Activated CD8-positive, alpha-beta T cell treated with anti-CD3 and anti-CD28 coated beads for 36 hours (primary cell): ENCODE results near the gene FAM131C. TPM values are rescaled to one million over a fixed set of nuclear protein-coding genes. Genes with fewer than 3 reads are reported as not detected.

Experiments used
- ATAC-seq: fragments of 200-7000 bp; cut with Tn5 transposase; one replicate; pipeline ENCODE4 v1.10.0; 2021; ENCODE audit warnings: mild to moderate bottlenecking, moderate library complexity
- CTCF ChIA-PET: fragments of 350-600 bp; sonication (Branson Sonifier 250); formaldehyde crosslinking; loops from one replicate; lab custom pipeline; 2021; ENCODE audit warnings: antibody characterized with exemption; lab: Charles Lee
- POLR2A ChIA-PET: fragments of 350-600 bp; sonication (Branson Sonifier 250); formaldehyde crosslinking; loops from one replicate; lab custom pipeline; 2021; ENCODE audit warnings: antibody characterized with exemption; lab: Charles Lee
- DNase-seq: peaks from one replicate; pipeline ENCODE4 v3.0.0-alpha.2; 2020
- H3K27ac Mint-ChIP-seq: one replicate; pipeline ENCODE4 v1.8.0; 2021; ENCODE audit warnings: mild to moderate bottlenecking, mixed read lengths
- H3K27me3 Mint-ChIP-seq: one replicate; pipeline ENCODE4 v1.8.0; 2021; ENCODE audit warnings: mixed read lengths
- H3K36me3 Mint-ChIP-seq: one replicate; pipeline ENCODE4 v1.8.0; 2021; ENCODE audit warnings: low read depth, mixed read lengths
- H3K4me1 Mint-ChIP-seq: one replicate; pipeline ENCODE4 v1.8.0; 2021; ENCODE audit warnings: low read depth, mixed read lengths
- H3K4me3 Mint-ChIP-seq: one replicate; pipeline ENCODE4 v1.8.0; 2021; ENCODE audit warnings: mild to moderate bottlenecking, moderate library complexity, mixed read lengths
- H3K9me3 Mint-ChIP-seq: one replicate; pipeline ENCODE4 v1.8.0; 2021; ENCODE audit warnings: mixed read lengths
- CTCF ChIP-seq: fragments of 200-600 bp; IDR thresholded peaks from one replicate; pipeline ENCODE4 v1.8.0; 2022; ENCODE audit warnings: antibody characterized with exemption, mild to moderate bottlenecking
- intact Hi-C: fragments of 100-400 bp; cut with micrococcal nuclease; formaldehyde crosslinking; loops from one replicate; pipeline ENCODE4 v1.10.0; 2022
- total RNA-seq, 2 experiments: library from RNA; stranded (reverse); gene quantifications; one replicate each; pipeline ENCODE4 v1.2.3, GENCODE V29; 2021

Gene FAM131C
- total RNA-seq, 2 experiments from 2014 or later, result 0.70 to 0.87 TPM

DNA sequence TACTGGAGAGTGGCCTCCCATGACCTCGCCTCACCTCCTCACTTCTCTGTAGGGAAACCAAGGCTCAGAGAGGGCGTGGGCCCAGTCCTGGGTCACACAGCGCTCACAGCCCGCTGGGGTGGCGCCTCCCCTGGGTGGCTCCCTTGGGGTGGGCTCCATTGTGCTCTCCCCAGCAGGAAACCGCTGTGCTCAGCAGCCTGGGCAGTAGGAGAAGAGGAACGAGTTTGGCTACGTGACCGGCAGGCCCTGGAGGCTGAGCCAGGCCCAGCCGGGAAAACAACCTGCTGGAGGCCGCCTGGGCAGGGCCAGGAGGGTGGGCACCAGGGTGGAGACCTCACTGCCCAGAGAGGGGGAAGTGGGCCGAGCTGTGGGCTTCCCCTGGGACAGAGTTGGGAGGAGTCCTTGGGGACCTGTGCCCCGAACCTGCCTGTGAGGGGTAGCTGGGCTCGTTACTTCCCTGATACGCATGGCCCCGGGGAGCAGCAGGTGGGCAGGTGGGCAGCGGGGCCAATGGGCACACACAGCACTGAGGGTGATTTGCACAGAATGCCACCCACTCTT is 15.0 kb upstream of the FAM131C start:
- ChIA-PET CTCF (no interaction called here), POLR2A (no interaction called here)
- Mint-ChIP-seq H3K9me3 (no peaks in the 10 kb centered on the region), H3K36me3 (no peaks in the 10 kb centered on the region), H3K4me3 (no peak overlapping the region), H3K27me3 (no peaks in the 10 kb centered on the region), H3K4me1 (no peaks in the 10 kb centered on the region), H3K27ac (no peak overlapping the region)
- no peak for DNase-seq
- TF ChIP-seq CTCF, result no peak
- intact Hi-C loops, result no loop called here
- no peak for ATAC-seq

GRCh38 chr1:16087733-16088132 is 14.3 kb upstream of the FAM131C start:
- H3K27me3 Mint-ChIP-seq, result no peaks in the 10 kb centered on the region
- no peak overlapping the region for H3K4me3 Mint-ChIP-seq
- no peak for TF ChIP-seq CTCF
- no peaks in the 10 kb centered on the region for H3K36me3 Mint-ChIP-seq
- ChIA-PET POLR2A (interaction anchor here (0.6 kb wide), 1 partner anchor 9 kb away, joined by 3 read pairs; no protein-coding TSS in a partner anchor), CTCF (no interaction called here)
- ATAC-seq (no peak), DNase-seq (no peak)
- H3K9me3 Mint-ChIP-seq, result no peaks in the 10 kb centered on the region
- H3K27ac Mint-ChIP-seq, result no peak overlapping the region
- intact Hi-C loops, result no loop called here
- H3K4me1 Mint-ChIP-seq, result no peaks in the 10 kb centered on the region

DNA sequence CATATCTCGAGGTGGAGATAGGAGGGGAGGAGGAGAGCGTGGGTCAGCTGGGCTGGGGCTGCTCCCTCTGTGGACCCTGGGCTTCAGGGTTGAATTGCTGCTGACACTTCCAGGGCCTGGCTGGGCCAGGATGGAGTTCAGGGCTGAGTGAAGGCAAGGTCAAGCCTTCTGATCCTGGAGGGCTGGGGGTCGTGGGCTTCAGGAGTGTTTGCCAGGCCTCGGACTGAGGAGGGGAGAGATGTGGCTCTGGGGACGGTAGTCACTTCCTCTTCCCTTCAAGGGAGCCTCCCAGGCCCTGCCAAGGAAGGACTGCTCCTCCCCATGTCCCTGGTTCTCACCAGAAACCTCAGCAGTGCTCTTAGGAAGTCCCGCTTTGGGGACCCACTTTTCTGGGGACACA is 12.1 kb upstream of the FAM131C start:
- DNase-seq, result no peak
- CTCF ChIA-PET, result no interaction called here
- H3K4me1 Mint-ChIP-seq, result no peaks in the 10 kb centered on the region
- H3K36me3 Mint-ChIP-seq, result no peaks in the 10 kb centered on the region
- no peak for ATAC-seq
- H3K4me3 Mint-ChIP-seq, result no peak overlapping the region
- no peak overlapping the region for H3K27ac Mint-ChIP-seq
- POLR2A ChIA-PET, result no interaction called here
- intact Hi-C loops, result no loop called here
- no peak for TF ChIP-seq CTCF
- H3K9me3 Mint-ChIP-seq, result no peaks in the 10 kb centered on the region
- H3K27me3 Mint-ChIP-seq, result no peaks in the 10 kb centered on the region

DNA sequence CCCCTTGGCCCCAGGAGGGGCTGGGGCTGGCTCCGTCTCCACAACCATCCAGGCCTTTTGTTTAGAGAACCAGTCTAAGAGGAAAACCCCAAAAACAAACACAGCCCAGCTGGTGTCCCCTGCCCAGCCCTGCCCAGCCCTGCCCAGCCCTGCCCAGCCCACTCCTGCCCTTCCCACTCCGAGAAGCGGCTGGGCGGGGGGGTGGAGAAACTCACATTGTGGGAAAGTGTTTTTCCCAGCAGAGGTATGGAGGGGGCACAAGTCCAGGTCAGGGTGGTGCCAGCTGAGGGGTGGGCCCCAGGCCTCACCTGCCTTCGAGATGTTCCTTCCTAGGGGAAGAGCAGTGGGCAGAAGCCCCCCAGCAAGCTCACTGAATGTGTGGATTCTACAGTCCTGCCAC is 10.0 kb upstream of the FAM131C start:
- no peaks in the 10 kb centered on the region for H3K27me3 Mint-ChIP-seq
- H3K9me3 Mint-ChIP-seq, result no peaks in the 10 kb centered on the region
- no peaks in the 10 kb centered on the region for H3K36me3 Mint-ChIP-seq
- no peak overlapping the region for H3K4me3 Mint-ChIP-seq
- intact Hi-C loops, result no loop called here
- peaks cover 8% of the 10 kb centered on the region for H3K4me1 Mint-ChIP-seq
- no peak for ATAC-seq
- H3K27ac Mint-ChIP-seq, result no peak overlapping the region
- no peak for TF ChIP-seq CTCF
- POLR2A ChIA-PET, result interaction anchor here (1.7 kb wide), 1 partner anchor 97 kb away, joined by 5 read pairs; no protein-coding TSS in a partner anchor
- DNase-seq, result no peak
- CTCF ChIA-PET, result interaction anchor here (1.1 to 10.2 kb wide), 9 partner anchors 10 to 133 kb away, joined by 3 to 299 read pairs (median 11); partner anchors contain the start of gene FAM131C

GRCh38 chr1:16082283-16083038 is 9.0 kb upstream of the FAM131C start:
- no peak overlapping the region for H3K4me3 Mint-ChIP-seq
- DNase-seq (peak; percentile 78), ATAC-seq (peak; percentile 49)
- no peaks in the 10 kb centered on the region for H3K9me3 Mint-ChIP-seq
- H3K27me3 Mint-ChIP-seq, result no peaks in the 10 kb centered on the region
- POLR2A ChIA-PET, result no interaction called here
- H3K27ac Mint-ChIP-seq, result no peak overlapping the region
- CTCF ChIA-PET, result interaction anchor here (0.7 to 10.2 kb wide), 30 partner anchors 9 to 282 kb away, joined by 3 to 299 read pairs (median 4); partner anchors contain the start of genes CPLANE2 and FAM131C
- H3K4me1 Mint-ChIP-seq, result peaks cover 8% of the 10 kb centered on the region
- no peaks in the 10 kb centered on the region for H3K36me3 Mint-ChIP-seq
- TF ChIP-seq CTCF, result peak; percentile 75
- intact Hi-C loops, result no loop called here
